Progenitor cell of endocrine pancreas (in vitro differentiated cells): ENCODE measurements around the gene WDR5B. TPM values are rescaled to one million over a fixed set of nuclear protein-coding genes. Genes with fewer than 3 reads are reported as not detected.
A peak's percentile ranks its signal among the peaks of the same experiment; 100 is the strongest.
"Not testable (repeated sequence)": the region's sequence is repeated elsewhere in the genome, so short reads cannot be mapped to it uniquely, and the experiment has no call there.

Experiments
- DNase-seq: peaks from one replicate; pipeline ENCODE4 v3.0.0; 2021; ENCODE audit warnings: low spot score; ENCODE audit not compliant: unreplicated experiment
- H3K27ac Mint-ChIP-seq: 2 replicates; pipeline ENCODE4 v1.8.0; 2021; ENCODE audit warnings: mild to moderate bottlenecking, moderate library complexity, mixed read lengths
- H3K27me3 Mint-ChIP-seq: 2 replicates; pipeline ENCODE4 v1.8.0; 2021; ENCODE audit warnings: mixed read lengths
- H3K36me3 Mint-ChIP-seq: 2 replicates; pipeline ENCODE4 v1.8.0; 2022; ENCODE audit warnings: mixed read lengths; ENCODE audit not compliant: insufficient read depth
- H3K4me1 Mint-ChIP-seq: 2 replicates; pipeline ENCODE4 v1.8.0; 2021; ENCODE audit warnings: low read depth, mixed read lengths
- H3K4me3 Mint-ChIP-seq: 2 replicates; pipeline ENCODE4 v1.8.0; 2021; ENCODE audit warnings: low read depth, mild to moderate bottlenecking, moderate library complexity, mixed read lengths
- H3K9me3 Mint-ChIP-seq: 2 replicates; pipeline ENCODE4 v1.8.0; 2021; ENCODE audit warnings: low read depth, mixed read lengths
- total RNA-seq: library from RNA; stranded (reverse); gene quantifications from 2 replicates; pipeline ENCODE4 v1.2.1, GENCODE V29; 2021
- TF ChIP-seq, protein P1 (sequence below): fragments of 200-600 bp; sonication (generic); IDR thresholded peaks from one replicate; pipeline ENCODE4 v1.5.0; 2021; ENCODE audit warnings: antibody characterized with exemption, mild to moderate bottlenecking; ENCODE audit not compliant: unreplicated experiment

WDR5B gene
- total RNA-seq, 1 donor from 2014 or later: 6.6 TPM

DNA sequence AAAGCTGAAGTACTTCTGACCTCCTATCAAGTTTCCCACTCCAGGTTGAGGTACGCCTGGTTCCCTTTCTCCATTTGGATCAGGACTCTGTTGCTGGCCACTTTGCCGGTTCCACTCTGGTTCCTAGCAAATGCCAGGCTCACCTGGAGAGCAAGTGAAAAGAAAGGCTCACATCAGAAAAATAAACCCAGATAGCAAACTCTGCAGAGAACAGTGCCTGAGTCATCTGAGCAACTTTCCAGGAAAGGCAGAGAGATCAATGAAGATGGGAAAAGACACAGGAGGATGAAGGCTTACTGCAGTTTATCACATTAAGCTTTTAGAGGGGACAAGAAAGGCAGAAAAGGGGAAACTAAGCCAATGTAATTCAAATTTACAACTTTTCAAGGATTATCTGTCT, 41.8 kb upstream of the WDR5B start:
- H3K27ac Mint-ChIP-seq: peak overlapping the region; percentile 29

DNA sequence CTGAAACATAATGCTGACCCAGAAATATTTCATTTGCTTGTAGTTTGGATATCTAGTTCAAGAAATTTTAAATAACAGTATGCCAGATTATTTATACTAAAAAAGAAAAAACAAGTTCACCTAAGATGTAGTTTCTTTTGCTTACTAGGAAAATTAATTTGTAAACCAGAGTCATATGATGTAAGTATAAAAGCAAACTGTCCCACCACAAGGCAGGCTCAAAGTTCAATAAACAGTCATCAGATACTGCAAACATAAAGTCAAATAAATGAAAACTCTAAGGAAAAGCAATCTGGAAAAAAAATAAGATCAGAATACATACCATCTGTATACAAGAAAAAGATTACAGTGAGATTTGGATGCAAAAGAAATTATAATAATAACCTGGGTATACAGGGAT, 40.2 kb upstream of the WDR5B start:
- H3K36me3 Mint-ChIP-seq: peaks cover 26% of the 10 kb centered on the region
- no peak overlapping the region for H3K27ac Mint-ChIP-seq
- H3K27me3 Mint-ChIP-seq: no peaks in the 10 kb centered on the region
- no peak for DNase-seq
- H3K4me3 Mint-ChIP-seq: no peak overlapping the region
- TF ChIP-seq, protein P1, sequence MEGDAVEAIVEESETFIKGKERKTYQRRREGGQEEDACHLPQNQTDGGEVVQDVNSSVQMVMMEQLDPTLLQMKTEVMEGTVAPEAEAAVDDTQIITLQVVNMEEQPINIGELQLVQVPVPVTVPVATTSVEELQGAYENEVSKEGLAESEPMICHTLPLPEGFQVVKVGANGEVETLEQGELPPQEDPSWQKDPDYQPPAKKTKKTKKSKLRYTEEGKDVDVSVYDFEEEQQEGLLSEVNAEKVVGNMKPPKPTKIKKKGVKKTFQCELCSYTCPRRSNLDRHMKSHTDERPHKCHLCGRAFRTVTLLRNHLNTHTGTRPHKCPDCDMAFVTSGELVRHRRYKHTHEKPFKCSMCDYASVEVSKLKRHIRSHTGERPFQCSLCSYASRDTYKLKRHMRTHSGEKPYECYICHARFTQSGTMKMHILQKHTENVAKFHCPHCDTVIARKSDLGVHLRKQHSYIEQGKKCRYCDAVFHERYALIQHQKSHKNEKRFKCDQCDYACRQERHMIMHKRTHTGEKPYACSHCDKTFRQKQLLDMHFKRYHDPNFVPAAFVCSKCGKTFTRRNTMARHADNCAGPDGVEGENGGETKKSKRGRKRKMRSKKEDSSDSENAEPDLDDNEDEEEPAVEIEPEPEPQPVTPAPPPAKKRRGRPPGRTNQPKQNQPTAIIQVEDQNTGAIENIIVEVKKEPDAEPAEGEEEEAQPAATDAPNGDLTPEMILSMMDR: no peak
- H3K4me1 Mint-ChIP-seq: peaks cover 14% of the 10 kb centered on the region
- no peaks in the 10 kb centered on the region for H3K9me3 Mint-ChIP-seq

More for the DNA sequence above, 41.8 kb upstream of the WDR5B start:
- Mint-ChIP-seq H3K4me3 (no peak overlapping the region), H3K27me3 (no peaks in the 10 kb centered on the region), H3K36me3 (peaks cover 28% of the 10 kb centered on the region), H3K4me1 (peaks cover 14% of the 10 kb centered on the region), H3K9me3 (no peaks in the 10 kb centered on the region)
- DNase-seq: no peak
- TF ChIP-seq, protein P1: no peak

GRCh38 chr3:122451371-122451770, 35.5 kb upstream of the WDR5B start:
- no peak overlapping the region for H3K4me3 Mint-ChIP-seq
- H3K4me1 Mint-ChIP-seq: peaks cover 3% of the 10 kb centered on the region
- no peaks in the 10 kb centered on the region for H3K27me3 Mint-ChIP-seq
- H3K27ac Mint-ChIP-seq: no peak overlapping the region
- peaks cover 6% of the 10 kb centered on the region for H3K9me3 Mint-ChIP-seq
- TF ChIP-seq, protein P1: no peak
- DNase-seq: no peak
- peaks cover 45% of the 10 kb centered on the region for H3K36me3 Mint-ChIP-seq

DNA sequence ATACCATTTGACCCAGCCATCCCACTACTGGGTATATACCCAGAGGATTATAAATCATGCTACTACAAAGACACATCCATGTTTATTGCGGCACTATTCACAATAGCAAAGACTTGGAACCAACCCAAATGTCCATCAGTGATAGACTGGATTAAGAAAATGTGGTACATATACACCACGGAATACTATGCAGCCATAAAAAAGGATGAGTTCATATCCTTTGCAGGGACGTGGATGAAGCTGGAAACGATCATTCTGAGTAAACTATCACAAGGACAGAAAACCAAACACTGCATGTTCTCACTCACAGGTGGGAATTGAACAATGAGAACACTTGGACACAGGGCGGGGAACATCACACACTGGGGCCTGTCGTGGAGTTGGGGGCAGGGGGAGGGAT, 32.4 kb upstream of the WDR5B start:
- DNase-seq, H3K27me3 Mint-ChIP-seq, H3K27ac Mint-ChIP-seq, H3K4me3 Mint-ChIP-seq: not testable (repeated sequence)
- H3K4me1 Mint-ChIP-seq: peaks cover 13% of the 10 kb centered on the region
- peaks cover 23% of the 10 kb centered on the region for H3K9me3 Mint-ChIP-seq
- peaks cover 67% of the 10 kb centered on the region for H3K36me3 Mint-ChIP-seq

DNA sequence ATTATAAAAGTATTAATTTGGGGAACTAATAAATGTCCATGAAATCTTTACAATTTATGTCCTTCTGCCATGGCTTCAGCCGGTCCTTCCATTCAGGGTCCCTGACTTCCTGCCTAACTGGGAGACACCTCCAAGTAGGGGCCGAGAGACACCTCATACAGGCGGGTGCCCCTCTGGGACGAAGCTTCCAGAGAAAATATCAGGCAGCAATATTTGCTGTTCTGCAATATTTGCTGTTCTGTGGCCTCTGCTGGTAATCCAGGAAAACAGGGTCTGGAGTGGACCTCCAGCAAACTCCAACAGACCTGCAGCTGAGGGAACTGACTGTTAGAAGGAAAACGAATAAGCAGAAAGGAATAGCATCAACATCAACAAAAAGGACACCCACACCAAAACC, 28.6 kb upstream of the WDR5B start:
- not testable (repeated sequence) for DNase-seq, H3K27me3 Mint-ChIP-seq, H3K4me3 Mint-ChIP-seq
- peaks cover 23% of the 10 kb centered on the region for H3K9me3 Mint-ChIP-seq
- H3K4me1 Mint-ChIP-seq: peaks cover 22% of the 10 kb centered on the region
- H3K36me3 Mint-ChIP-seq: peaks cover 73% of the 10 kb centered on the region
- H3K27ac Mint-ChIP-seq: peak overlapping the region; percentile 95

- H3K27ac Mint-ChIP-seq: peak overlapping the region; percentile 95
- peaks cover 22% of the 10 kb centered on the region for H3K4me1 Mint-ChIP-seq
- H3K4me3 Mint-ChIP-seq: not testable (repeated sequence)
These were observed 28.1 kb upstream of the WDR5B start for GRCh38 chr3:122443762-122444490.

DNA sequence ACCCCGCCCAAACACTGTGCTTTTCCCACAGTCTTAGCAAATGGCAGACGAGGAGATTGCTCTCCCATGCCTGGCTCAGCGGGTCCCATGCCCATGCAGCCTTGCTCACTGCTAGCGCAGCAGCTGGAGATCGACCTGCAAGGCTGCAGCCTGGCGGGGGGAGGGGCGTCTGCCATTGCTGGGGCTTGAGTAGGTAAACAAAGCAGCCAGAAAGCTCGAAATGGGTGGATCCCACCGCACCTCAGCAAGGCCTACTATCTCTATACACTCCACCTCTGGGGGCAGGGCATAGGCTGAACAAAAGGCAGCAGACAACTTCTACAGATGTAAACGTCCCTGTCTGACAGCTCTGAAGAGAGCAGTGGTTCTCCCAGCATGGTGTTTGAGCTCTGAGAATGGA, 27.2 kb upstream of the WDR5B start:
- Mint-ChIP-seq H3K36me3 (peaks cover 64% of the 10 kb centered on the region), H3K9me3 (peaks cover 23% of the 10 kb centered on the region), H3K4me1 (peaks cover 22% of the 10 kb centered on the region), H3K27ac (peak overlapping the region; percentile 95), H3K27me3 (no peaks in the 10 kb centered on the region), H3K4me3 (peak overlapping the region; percentile 17)
- TF ChIP-seq, protein P1: no peak
- DNase-seq: peak; percentile 47

More at GRCh38 chr3:122443762-122444490, 28.1 kb upstream of the WDR5B start:
- not testable (repeated sequence) for H3K27me3 Mint-ChIP-seq
- Mint-ChIP-seq H3K9me3 (peaks cover 23% of the 10 kb centered on the region), H3K36me3 (peaks cover 70% of the 10 kb centered on the region)
- DNase-seq: peak; percentile 11
